ENCODE results near the gene GPATCH8. TPM values are rescaled to one million over a fixed set of nuclear protein-coding genes. Genes with fewer than 3 reads are reported as not detected.

Gene GPATCH8
- total RNA-seq, 4 donors from 2014 or later: 31.3 to 63.9 (median 43.4) TPM

DNA sequence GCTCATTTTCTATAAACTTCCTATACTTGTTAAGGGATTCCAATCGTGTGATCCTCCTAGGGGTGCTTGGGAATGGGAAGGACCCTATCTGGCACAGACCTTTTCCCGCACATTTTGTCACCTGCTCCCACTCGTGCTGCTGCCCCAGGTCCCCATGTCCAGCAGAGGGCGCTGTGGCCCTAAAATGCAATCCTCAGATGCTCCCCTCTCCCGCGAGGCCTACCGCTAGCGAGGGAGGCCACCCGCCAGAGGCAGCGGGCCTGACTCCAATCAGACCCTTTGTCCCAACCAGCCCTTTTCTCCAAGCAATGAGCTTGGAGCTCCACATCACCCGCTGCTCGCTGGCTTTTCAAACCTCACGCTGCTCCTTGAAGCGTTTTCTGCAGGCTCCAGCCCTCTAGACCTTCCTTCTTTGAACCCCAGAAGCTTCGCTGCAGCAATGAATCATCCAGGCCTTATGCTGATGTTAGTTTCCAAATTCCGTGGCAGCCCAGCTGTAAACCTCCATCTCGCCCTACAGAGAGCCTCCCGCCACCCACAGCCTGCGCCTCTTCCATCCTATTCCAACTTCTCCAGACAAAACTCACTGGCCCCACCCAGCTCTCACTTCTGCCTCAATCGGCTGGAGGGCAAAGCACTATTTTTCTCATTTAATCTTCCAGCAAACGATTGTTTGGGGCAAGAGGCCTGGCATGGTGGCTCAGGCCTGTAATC, 30.5 kb upstream of the GPATCH8 start:
- no peaks in the 10 kb centered on the region for H3K9me3 ChIP-seq
- H3K27me3 ChIP-seq: peaks cover 6% of the 10 kb centered on the region
- peak; percentile 84 to 89 for TF ChIP-seq CTCF (IDR thresholded peaks at IDR 0.05)
- TF ChIP-seq POLR2AphosphoS5 (IDR thresholded peaks at IDR 0.05): no peak
- 20% methylated on average over 21 of the region's 21 CpGs for WGBS
- no peak overlapping the region for H3K27ac ChIP-seq
- peak; percentile 86 to 90 for DNase-seq (ENCODE audit: low spot score in 2 of 2)
- peak overlapping the region; percentile 22 for H3K4me3 ChIP-seq
- H3K36me3 ChIP-seq: no peaks in the 10 kb centered on the region
- H3K4me1 ChIP-seq: peaks cover 10% of the 10 kb centered on the region

DNA sequence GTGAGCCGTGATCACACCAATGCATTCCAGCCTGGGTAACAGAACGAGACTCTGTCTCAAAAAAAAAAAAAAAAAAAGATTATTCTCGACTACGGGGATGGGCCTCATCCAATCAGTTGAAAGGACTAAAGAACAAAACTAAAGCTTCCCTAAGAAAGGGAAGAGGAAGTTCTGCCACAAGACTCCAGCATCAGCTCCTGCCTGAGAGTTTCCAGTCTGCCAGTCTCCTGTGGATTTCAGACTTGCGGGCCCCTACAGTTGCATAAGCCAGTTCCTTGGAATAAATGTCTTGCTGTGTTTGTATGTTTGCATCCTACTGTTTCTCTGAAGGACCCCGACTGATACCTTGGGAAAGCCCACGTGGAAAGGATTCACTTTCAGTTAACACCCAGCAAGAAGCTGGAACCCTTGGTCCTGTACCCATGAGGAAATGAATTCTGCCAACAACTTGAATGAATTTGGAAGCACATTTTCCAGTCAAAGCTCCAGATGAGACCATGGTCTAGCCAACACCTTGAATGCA, 27.8 kb upstream of the GPATCH8 start:
- no peaks in the 10 kb centered on the region for H3K9me3 ChIP-seq

GRCh38 chr17:44529864-44530263, 26.7 kb upstream of the GPATCH8 start:
- H3K4me1 ChIP-seq: peaks cover 10% of the 10 kb centered on the region
- no peak overlapping the region for H3K27ac ChIP-seq
- WGBS: 61% methylated on average over 3 of the region's 3 CpGs
- H3K36me3 ChIP-seq: no peaks in the 10 kb centered on the region
- no peak overlapping the region for H3K4me3 ChIP-seq
- H3K27me3 ChIP-seq: peaks cover 2% of the 10 kb centered on the region
- no peak for TF ChIP-seq POLR2A (IDR thresholded peaks at IDR 0.05)
- TF ChIP-seq CTCF (IDR thresholded peaks at IDR 0.05): no peak
- no peak for TF ChIP-seq EP300 (IDR thresholded peaks at IDR 0.05)
- no peak for TF ChIP-seq POLR2AphosphoS5 (IDR thresholded peaks at IDR 0.05)
- H3K9me3 ChIP-seq: no peaks in the 10 kb centered on the region
- DNase-seq (ENCODE audit: low spot score in 2 of 2): no peak

More for the DNA sequence above, 27.8 kb upstream of the GPATCH8 start:
- Histone ChIP-seq H3K36me3 (no peaks in the 10 kb centered on the region), H3K4me1 (peaks cover 10% of the 10 kb centered on the region), H3K27me3 (peaks cover 2% of the 10 kb centered on the region), H3K4me3 (no peak overlapping the region), H3K27ac (no peak overlapping the region)
- no peak for TF ChIP-seq POLR2AphosphoS5 (IDR thresholded peaks at IDR 0.05)
- TF ChIP-seq CTCF (IDR thresholded peaks at IDR 0.05): no peak
- no peak for TF ChIP-seq EP300 (IDR thresholded peaks at IDR 0.05)
- no peak for TF ChIP-seq POLR2A (IDR thresholded peaks at IDR 0.05)
- DNase-seq (ENCODE audit: low spot score in 2 of 2): no peak
- 86% methylated on average over 7 of the region's 7 CpGs for WGBS

GRCh38 chr17:44527954-44528353, 24.7 kb upstream of the GPATCH8 start:
- no peak overlapping the region for H3K27ac ChIP-seq
- H3K4me3 ChIP-seq: no peak overlapping the region
- WGBS: no CpG with 5 or more reads among the region's 28 CpGs
- H3K9me3 ChIP-seq: no peaks in the 10 kb centered on the region
- no peaks in the 10 kb centered on the region for H3K36me3 ChIP-seq
- H3K27me3 ChIP-seq: peaks cover 2% of the 10 kb centered on the region
- TF ChIP-seq EP300 (IDR thresholded peaks at IDR 0.05): no peak
- no peak for TF ChIP-seq POLR2AphosphoS5 (IDR thresholded peaks at IDR 0.05)
- TF ChIP-seq POLR2A (IDR thresholded peaks at IDR 0.05): no peak
- TF ChIP-seq CTCF (IDR thresholded peaks at IDR 0.05): no peak
- no peak for DNase-seq (ENCODE audit: low spot score in 2 of 2)
- H3K4me1 ChIP-seq: no peaks in the 10 kb centered on the region

GRCh38 chr17:44527102-44527501, 23.9 kb upstream of the GPATCH8 start:
- Histone ChIP-seq H3K36me3 (no peaks in the 10 kb centered on the region), H3K27me3 (no peaks in the 10 kb centered on the region), H3K9me3 (no peaks in the 10 kb centered on the region), H3K4me1 (no peaks in the 10 kb centered on the region), H3K27ac (no peak overlapping the region), H3K4me3 (no peak overlapping the region)
- TF ChIP-seq POLR2A (IDR thresholded peaks at IDR 0.05) (no peak), EP300 (IDR thresholded peaks at IDR 0.05) (no peak), POLR2AphosphoS5 (IDR thresholded peaks at IDR 0.05) (no peak), CTCF (IDR thresholded peaks at IDR 0.05) (no peak)
- WGBS: 96% methylated on average over 1 of the region's 1 CpG
- DNase-seq (ENCODE audit: low spot score in 2 of 2): no peak
